H1 (cell line): ENCODE data around the gene ANXA2. TPM values are rescaled to one million over a fixed set of nuclear protein-coding genes. Genes with fewer than 3 reads are reported as not detected.

Source experiments
- CTCF ChIA-PET: fragments of 300-600 bp; sonication (Branson Sonifier 250); formaldehyde crosslinking; loops from one replicate; lab custom pipeline; 2021; ENCODE audit not compliant: partially characterized antibody; lab: Charles Lee
- POLR2A ChIA-PET: fragments of 300-600 bp; sonication (Branson Sonifier 250); formaldehyde crosslinking; loops from one replicate; lab custom pipeline; 2021; ENCODE audit warnings: inconsistent platforms; ENCODE audit not compliant: partially characterized antibody; lab: Charles Lee
- DNase-seq, 2 experiments: peaks; one replicate each; pipeline versions ENCODE4 v3.0.0 to v3.0.0-alpha.2; 2010 to 2022; ENCODE audit warnings: low spot score in 2 of 2, low read depth in 1 of 2, mixed read lengths in 1 of 2
- FAIRE-seq: peaks from 2 replicates; lab custom pipeline; 2011; peaks lifted over from hg19 to GRCh38; lab: Jason Lieb, UNC
- H2AFZ ChIP-seq: 2 replicates; pipeline ENCODE4 v1.8.1; 2012; ENCODE audit warnings: low read length, inconsistent platforms
- H2AK5ac ChIP-seq: 2 replicates; pipeline ENCODE4 v1.6.1; 2013; ENCODE audit warnings: low read depth, low read length
- H2BK120ac ChIP-seq: replicated peaks from 2 replicates; pipeline ENCODE3; 2013; ENCODE audit warnings: low read depth, low read length, inconsistent platforms
- H2BK12ac ChIP-seq: 2 replicates; pipeline ENCODE4 v1.6.1; 2013; ENCODE audit warnings: low read depth, low read length
- H2BK15ac ChIP-seq: 2 replicates; pipeline ENCODE4 v1.6.1; 2013; ENCODE audit warnings: low read length
- H2BK20ac ChIP-seq: 2 replicates; pipeline ENCODE4 v1.6.1; 2013; ENCODE audit warnings: low read length
- H2BK5ac ChIP-seq: 2 replicates; pipeline ENCODE4 v1.6.1; 2013; ENCODE audit warnings: low read depth, low read length
- H3K14ac ChIP-seq: 2 replicates; pipeline ENCODE4 v1.6.1; 2013; ENCODE audit warnings: inconsistent platforms; ENCODE audit not compliant: insufficient read length
- H3K18ac ChIP-seq: 2 replicates; pipeline ENCODE4 v1.6.1; 2013; ENCODE audit warnings: low read length; ENCODE audit errors: extremely low read depth
- H3K23ac ChIP-seq: 2 replicates; pipeline ENCODE4 v1.6.1; 2013; ENCODE audit warnings: inconsistent platforms; ENCODE audit not compliant: insufficient read length
- H3K23me2 ChIP-seq: 2 replicates; pipeline ENCODE4 v1.6.1; 2013; ENCODE audit warnings: low read depth, low read length
- H3K27ac ChIP-seq: 2 replicates; pipeline ENCODE4 v1.6.1; 2011; ENCODE audit warnings: low read depth, low read length, inconsistent platforms
- H3K27me3 ChIP-seq, 4 experiments: replicated peaks in 1 of 4; 1 replicate in 1 of 4; 2 replicates in 3 of 4; pipeline versions ENCODE4 v1.6.1 to v1.8.1; 2011 to 2013; ENCODE audit warnings: low read length in 3 of 4, mild to moderate bottlenecking in 3 of 4, inconsistent platforms in 2 of 4, mixed read lengths in 2 of 4, moderate library complexity in 1 of 4; ENCODE audit not compliant: control insufficient read depth in 3 of 4, insufficient read depth in 3 of 4; ENCODE audit errors: extremely low read depth in 1 of 4
- H3K36me3 ChIP-seq, 4 experiments: 2 replicates each; pipeline versions ENCODE4 v1.6.1 to v1.8.1; 2011 to 2013; ENCODE audit warnings: mild to moderate bottlenecking in 4 of 4, low read length in 3 of 4, moderate library complexity in 2 of 4, control low read depth in 1 of 4, inconsistent platforms in 1 of 4; ENCODE audit not compliant: insufficient read depth in 4 of 4, control insufficient read depth in 2 of 4
- H3K4ac ChIP-seq: replicated peaks from 2 replicates; pipeline ENCODE3; 2013; ENCODE audit warnings: low read length, low read depth, mixed read lengths, inconsistent platforms; ENCODE audit not compliant: insufficient read length
- H3K4me1 ChIP-seq, 4 experiments: replicated peaks in 1 of 4; 1 replicate in 1 of 4; 2 replicates in 3 of 4; pipeline versions ENCODE4 v1.6.1 to v1.8.1; 2011 to 2013; ENCODE audit warnings: low read length in 3 of 4, inconsistent platforms in 2 of 4, mixed read lengths in 1 of 4; ENCODE audit not compliant: insufficient read depth in 4 of 4, control insufficient read depth in 3 of 4
- H3K4me2 ChIP-seq, 2 experiments: 2 replicates each; pipeline versions ENCODE4 v1.6.1 to v1.8.1; 2011 to 2013; ENCODE audit warnings: low read depth in 2 of 2, low read length in 2 of 2, control low read depth in 1 of 2, inconsistent platforms in 1 of 2, mild to moderate bottlenecking in 1 of 2; ENCODE audit not compliant: insufficient read depth in 1 of 2
- H3K4me3 ChIP-seq, 4 experiments: fragments of 200-600, 300-600 bp in 1 of 4; sonication (generic), shearing (Covaris generic), sonication (Bioruptor Twin) in 1 of 4; 2 replicates each; pipeline versions ENCODE4 v1.5.1 to v1.8.1; 2011 to 2016; ENCODE audit warnings: low read length in 4 of 4, low read depth in 3 of 4, control low read depth in 2 of 4, inconsistent platforms in 2 of 4, mild to moderate bottlenecking in 2 of 4, mixed read lengths in 1 of 4, moderate library complexity in 1 of 4; ENCODE audit not compliant: insufficient read depth in 2 of 4; ENCODE audit errors: extremely low read depth in 1 of 4
- H3K56ac ChIP-seq: replicated peaks from 2 replicates; pipeline ENCODE3; 2013; ENCODE audit warnings: low read depth, mild to moderate bottlenecking, mixed read lengths, low read length, inconsistent platforms; ENCODE audit not compliant: insufficient read length
- H3K79me1 ChIP-seq: 2 replicates; pipeline ENCODE4 v1.6.1; 2013; ENCODE audit warnings: low read depth, low read length, control low read depth
- H3K79me2 ChIP-seq, 2 experiments: 2 replicates each; pipeline versions ENCODE4 v1.6.1 to v1.8.1; 2012 to 2013; ENCODE audit warnings: low read length in 2 of 2, mild to moderate bottlenecking in 2 of 2, inconsistent platforms in 1 of 2; ENCODE audit not compliant: insufficient read depth in 2 of 2, control insufficient read depth in 1 of 2
- H3K9ac ChIP-seq, 4 experiments: replicated peaks in 1 of 4; 1 replicate in 1 of 4; 2 replicates in 3 of 4; pipeline versions ENCODE4 v1.6.1 to v1.8.1; 2011 to 2013; ENCODE audit warnings: low read depth in 3 of 4, low read length in 3 of 4, control low read depth in 2 of 4, mild to moderate bottlenecking in 2 of 4, moderate library complexity in 2 of 4, inconsistent platforms in 1 of 4; ENCODE audit errors: extremely low read depth in 1 of 4
- H3K9me3 ChIP-seq, 2 experiments: 2 replicates each; pipeline versions ENCODE4 v1.6.1 to v1.8.1; 2012 to 2013; ENCODE audit warnings: mild to moderate bottlenecking in 2 of 2, moderate library complexity in 2 of 2, control low read depth in 1 of 2, inconsistent platforms in 1 of 2, low read depth in 1 of 2, low read length in 1 of 2, mixed read lengths in 1 of 2; ENCODE audit not compliant: insufficient read depth in 2 of 2
- H4K20me1 ChIP-seq, 2 experiments: replicated peaks in 1 of 2; 2 replicates each; pipeline versions ENCODE3 to v1.8.1; 2011 to 2013; ENCODE audit warnings: inconsistent platforms in 2 of 2, low read length in 2 of 2, mild to moderate bottlenecking in 1 of 2; ENCODE audit not compliant: insufficient read depth in 2 of 2, control insufficient read depth in 1 of 2
- H4K5ac ChIP-seq: 2 replicates; pipeline ENCODE4 v1.6.1; 2013; ENCODE audit warnings: low read length, low read depth, mixed read lengths, inconsistent platforms; ENCODE audit not compliant: insufficient read length
- H4K8ac ChIP-seq: 2 replicates; pipeline ENCODE4 v1.8.0; 2013; ENCODE audit warnings: mild to moderate bottlenecking, moderate library complexity, low read length, inconsistent platforms; ENCODE audit not compliant: insufficient read depth; ENCODE audit errors: extremely low read depth
- H4K91ac ChIP-seq: replicated peaks from 2 replicates; pipeline ENCODE3; 2013; ENCODE audit warnings: low read length, mixed read lengths, inconsistent platforms; ENCODE audit not compliant: insufficient read length
- CHD2 ChIP-seq: IDR thresholded peaks from 2 replicates; pipeline ENCODE4 v1.6.1; 2012; ENCODE audit warnings: low read length, improper control_type of control experiment
- HDAC2 ChIP-seq, 2 experiments: fragments of 300-600 bp in 1 of 2; sonication (generic) in 1 of 2; IDR thresholded peaks; 2 replicates each; pipeline ENCODE4 v1.6.1; 2011 to 2012; ENCODE audit warnings: low read depth in 2 of 2, low read length in 2 of 2, mild to moderate bottlenecking in 2 of 2, moderate library complexity in 2 of 2, borderline replicate concordance in 1 of 2, inconsistent platforms in 1 of 2
- HDAC6 ChIP-seq: IDR thresholded peaks from one replicate; pipeline ENCODE4 v1.7.1; 2012; ENCODE audit warnings: low read depth, mild to moderate bottlenecking, inconsistent platforms, low read length, moderate library complexity
- JUN ChIP-seq: IDR thresholded peaks from 2 replicates; pipeline ENCODE4 v1.6.1; 2011; ENCODE audit warnings: low read depth, mild to moderate bottlenecking, improper control_type of control experiment, low read length
- JUND ChIP-seq: IDR thresholded peaks from 2 replicates; pipeline ENCODE4 v1.6.1; 2011; ENCODE audit warnings: mild to moderate bottlenecking, improper control_type of control experiment, low read length
- SIN3A ChIP-seq, 2 experiments: IDR thresholded peaks in 1 of 2; conservative IDR thresholded peaks in 1 of 2; 2 replicates each; pipeline ENCODE4 v1.6.1; 2011 to 2012; ENCODE audit warnings: low read length in 2 of 2, improper control_type of control experiment in 1 of 2, low read depth in 1 of 2, mild to moderate bottlenecking in 1 of 2
- ZNF274 ChIP-seq: IDR thresholded peaks from 2 replicates; pipeline ENCODE4 v1.7.0; 2012; ENCODE audit warnings: low read length, borderline replicate concordance; ENCODE audit errors: extremely low read depth
- WGBS, 2 experiments: shearing (Covaris generic) in 1 of 2; methylation state at CpG; one replicate each; pipeline versions ENCODE4 v1.1.6 to v1.1.7; 2013 to 2015; ENCODE audit warnings: low lambda C conversion rate in 2 of 2, mixed read lengths in 2 of 2, inconsistent platforms in 1 of 2, low coverage in 1 of 2, missing lambda C conversion rate in 1 of 2; ENCODE audit not compliant: insufficient replicate concordance in 2 of 2, insufficient coverage in 1 of 2, insufficient read length in 1 of 2; ENCODE audit errors: extremely low coverage in 1 of 2, missing lambda C conversion rate in 1 of 2; 5-methylcytosine and 5-hydroxymethylcytosine counted together
- polyA plus RNA-seq, 7 experiments: library from polyadenylated mRNA; depleted of rRNA in 3 of 7; stranded (reverse) in 5 of 7; unstranded in 2 of 7; fragments of >200 nt in 5 of 7; fragments of 200-250 nt in 2 of 7; gene quantifications; 1 replicate in 5 of 7; 2 replicates in 1 of 7; 4 replicates in 1 of 7; pipeline versions ENCODE4 v1.2.1 to v1.2.3, GENCODE V29; 2011 to 2013; ENCODE audit warnings: missing spikeins in 2 of 7, mixed read lengths in 2 of 7
- total RNA-seq: library from RNA; stranded (reverse); fragmentation: NEBNext Ultra II Directional; extraction: Animal tissue kit (Norgen Biotek cat#: 25700); gene quantifications from 2 replicates; pipeline ENCODE4 v1.2.1, GENCODE V29; 2021
- TF ChIP-seq, protein P1 (sequence below), 3 experiments: IDR thresholded peaks; 1 replicate in 2 of 3; 2 replicates in 1 of 3; pipeline versions ENCODE4 v1.5.1 to v1.6.1; 2011; ENCODE audit warnings: low read length in 3 of 3, mild to moderate bottlenecking in 3 of 3, inconsistent platforms in 2 of 3, low read depth in 1 of 3, moderate library complexity in 1 of 3; ENCODE audit not compliant: insufficient read depth in 1 of 3; ENCODE audit errors: control extremely low read depth in 1 of 3

ANXA2 gene
- total and polyA plus RNA-seq, 2 of the 8 experiments (the other 6 are each of a cell fraction or from before 2014, with no cell fraction given): 178 to 217 TPM

DNA sequence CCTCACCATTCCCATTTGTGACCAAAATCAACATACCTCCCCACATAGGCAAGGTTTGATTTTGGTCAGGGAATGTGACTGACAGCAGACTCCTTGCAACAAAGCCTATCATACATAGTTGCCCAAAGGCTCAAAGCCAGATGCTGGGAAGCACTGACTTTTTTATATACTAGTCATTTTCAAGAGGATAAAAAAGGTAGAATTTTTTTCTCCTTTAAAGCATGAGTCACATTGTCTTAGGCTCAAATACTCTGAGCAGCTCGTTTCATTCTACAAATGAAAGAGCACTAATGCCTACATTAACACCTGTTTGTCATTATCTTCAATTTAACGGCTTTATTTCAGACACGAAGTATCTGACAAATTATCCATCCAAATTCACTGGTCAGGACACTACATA, 45.0 kb upstream of the ANXA2 start:
- Histone ChIP-seq H3K79me2 (no peaks in the 10 kb centered on the region), H3K9ac (no peak overlapping the region; a peak in 1 of 7 replicates), H3K27ac (no peak overlapping the region), H3K14ac (no peak overlapping the region), H3K4me1 (no peaks in the 10 kb centered on the region), H4K8ac (no peak overlapping the region), H3K4ac (no peak overlapping the region), H2BK15ac (no peak overlapping the region), H4K91ac (no peak overlapping the region), H3K27me3 (no peaks in the 10 kb centered on the region), H2BK5ac (no peak overlapping the region), H2BK20ac (no peak overlapping the region), H2BK120ac (no peak overlapping the region), H2BK12ac (no peak overlapping the region), H3K4me2 (no peak overlapping the region), H2AK5ac (no peak overlapping the region), H4K20me1 (no peaks in the 10 kb centered on the region), H3K18ac (no peak overlapping the region), H3K79me1 (no peaks in the 10 kb centered on the region), H4K5ac (no peak overlapping the region), H3K56ac (no peak overlapping the region), H3K23ac (no peak overlapping the region), H3K36me3 (peaks cover 0 to 13% (median 1%) of the 10 kb centered on the region in 4 experiments; a peak in 4 of 8 replicates), H2AFZ (no peak overlapping the region), H3K23me2 (no peaks in the 10 kb centered on the region), H3K4me3 (no peak overlapping the region), H3K9me3 (no peaks in the 10 kb centered on the region)
- CTCF ChIA-PET: interaction anchor here (0.7 to 5.7 kb wide), 6 partner anchors 12 to 114 kb away, joined by 3 to 73 read pairs (median 3); no protein-coding TSS in a partner anchor
- POLR2A ChIA-PET: interaction anchor here (0.6 kb wide), 1 partner anchor 37 kb away, joined by 6 read pairs; no protein-coding TSS in a partner anchor
- FAIRE-seq (no peak), DNase-seq (no peak)
- WGBS, 2 experiments: 86% methylated on average over 3 of the region's 3 CpGs; no CpG with 5 or more reads in 1 of the 2 experiments
- no peak for TF ChIP-seq ZNF274
- TF ChIP-seq SIN3A (conservative IDR thresholded peaks at IDR 0.05 in 1 of 2, IDR thresholded peaks at IDR 0.05 in 1 of 2; ENCODE audit: low read depth in 1 of 2, low read length in 2 of 2): no peak
- no peak for TF ChIP-seq JUN
- TF ChIP-seq HDAC6: no peak
- TF ChIP-seq HDAC2 (IDR thresholded peaks at IDR 0.05; ENCODE audit: borderline replicate concordance in 1 of 2, low read depth in 2 of 2, low read length in 2 of 2): no peak
- TF ChIP-seq JUND: no peak
- TF ChIP-seq CHD2: no peak
- TF ChIP-seq, protein P1, sequence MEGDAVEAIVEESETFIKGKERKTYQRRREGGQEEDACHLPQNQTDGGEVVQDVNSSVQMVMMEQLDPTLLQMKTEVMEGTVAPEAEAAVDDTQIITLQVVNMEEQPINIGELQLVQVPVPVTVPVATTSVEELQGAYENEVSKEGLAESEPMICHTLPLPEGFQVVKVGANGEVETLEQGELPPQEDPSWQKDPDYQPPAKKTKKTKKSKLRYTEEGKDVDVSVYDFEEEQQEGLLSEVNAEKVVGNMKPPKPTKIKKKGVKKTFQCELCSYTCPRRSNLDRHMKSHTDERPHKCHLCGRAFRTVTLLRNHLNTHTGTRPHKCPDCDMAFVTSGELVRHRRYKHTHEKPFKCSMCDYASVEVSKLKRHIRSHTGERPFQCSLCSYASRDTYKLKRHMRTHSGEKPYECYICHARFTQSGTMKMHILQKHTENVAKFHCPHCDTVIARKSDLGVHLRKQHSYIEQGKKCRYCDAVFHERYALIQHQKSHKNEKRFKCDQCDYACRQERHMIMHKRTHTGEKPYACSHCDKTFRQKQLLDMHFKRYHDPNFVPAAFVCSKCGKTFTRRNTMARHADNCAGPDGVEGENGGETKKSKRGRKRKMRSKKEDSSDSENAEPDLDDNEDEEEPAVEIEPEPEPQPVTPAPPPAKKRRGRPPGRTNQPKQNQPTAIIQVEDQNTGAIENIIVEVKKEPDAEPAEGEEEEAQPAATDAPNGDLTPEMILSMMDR (IDR thresholded peaks at IDR 0.05; ENCODE audit: control extremely low read depth in 1 of 3, insufficient read depth in 1 of 3, low read depth in 1 of 3, low read length in 3 of 3): no peak
